Fibroblast of villous mesenchyme (primary cell): Measurements from ENCODE around the gene PTPN5. TPM values are rescaled to one million over a fixed set of nuclear protein-coding genes. Genes with fewer than 3 reads are reported as not detected.

Source experiments
- DNase-seq: peaks from one replicate; pipeline ENCODE4 v3.0.0-alpha.2; 2010; ENCODE audit warnings: low read depth
- H3K4me3 ChIP-seq: 2 replicates; pipeline ENCODE4 v1.5.1; 2011; ENCODE audit warnings: low read depth, mild to moderate bottlenecking, low read length
- CTCF ChIP-seq: IDR thresholded peaks from 2 replicates; pipeline ENCODE4 v1.5.1; 2012; ENCODE audit warnings: low read depth, mild to moderate bottlenecking, low read length; ENCODE audit not compliant: insufficient read depth
- total RNA-seq: library from RNA; depleted of rRNA; stranded (reverse); fragments of >200 nt; gene quantifications from 2 replicates; pipeline ENCODE4 v1.2.3, GENCODE V29; 2012

Gene PTPN5
- total RNA-seq, 1 donor: not detected

- no peak for TF ChIP-seq CTCF
- no peak for DNase-seq
- H3K4me3 ChIP-seq: no peak overlapping the region
These were observed 10.7 kb downstream of the PTPN5 start for GRCh38 chr11:18780896-18781295.

GRCh38 chr11:18780329-18780728 lies 11.3 kb downstream of the PTPN5 start:
- H3K4me3 ChIP-seq: no peak overlapping the region
- TF ChIP-seq CTCF: no peak
- no peak for DNase-seq

- TF ChIP-seq CTCF: no peak
- no peak overlapping the region for H3K4me3 ChIP-seq
- DNase-seq: no peak
These were observed 13.1 kb downstream of the PTPN5 start for GRCh38 chr11:18778468-18778867.

GRCh38 chr11:18776324-18776723 lies 15.3 kb downstream of the PTPN5 start:
- no peak for DNase-seq
- no peak for TF ChIP-seq CTCF
- no peak overlapping the region for H3K4me3 ChIP-seq

- peak; percentile 37 for DNase-seq
- H3K4me3 ChIP-seq: no peak overlapping the region
- TF ChIP-seq CTCF: peak; percentile 80
These were observed 15.9 kb downstream of the PTPN5 start for GRCh38 chr11:18775492-18776292.

GRCh38 chr11:18774801-18775200 lies 16.8 kb downstream of the PTPN5 start:
- TF ChIP-seq CTCF: no peak
- DNase-seq: no peak
- no peak overlapping the region for H3K4me3 ChIP-seq

- DNase-seq: no peak
- TF ChIP-seq CTCF: no peak
- no peak overlapping the region for H3K4me3 ChIP-seq
These were observed 17.9 kb downstream of the PTPN5 start for GRCh38 chr11:18773681-18774080.
